SIG-M5 (cell line): ENCODE results near the gene BCL11B.

Experiments
- DNase-seq: peaks from one replicate; lab custom pipeline; 2025; lab: John Stamatoyannopoulos, UW

Gene BCL11B

GRCh38 chr14:99267837-99268781 lies 3.9 kb downstream of the BCL11B start:
- no peak for DNase-seq

- DNase-seq: no peak
Measured at GRCh38 chr14:99267381-99267780, 4.6 kb downstream of the BCL11B start.

DNA sequence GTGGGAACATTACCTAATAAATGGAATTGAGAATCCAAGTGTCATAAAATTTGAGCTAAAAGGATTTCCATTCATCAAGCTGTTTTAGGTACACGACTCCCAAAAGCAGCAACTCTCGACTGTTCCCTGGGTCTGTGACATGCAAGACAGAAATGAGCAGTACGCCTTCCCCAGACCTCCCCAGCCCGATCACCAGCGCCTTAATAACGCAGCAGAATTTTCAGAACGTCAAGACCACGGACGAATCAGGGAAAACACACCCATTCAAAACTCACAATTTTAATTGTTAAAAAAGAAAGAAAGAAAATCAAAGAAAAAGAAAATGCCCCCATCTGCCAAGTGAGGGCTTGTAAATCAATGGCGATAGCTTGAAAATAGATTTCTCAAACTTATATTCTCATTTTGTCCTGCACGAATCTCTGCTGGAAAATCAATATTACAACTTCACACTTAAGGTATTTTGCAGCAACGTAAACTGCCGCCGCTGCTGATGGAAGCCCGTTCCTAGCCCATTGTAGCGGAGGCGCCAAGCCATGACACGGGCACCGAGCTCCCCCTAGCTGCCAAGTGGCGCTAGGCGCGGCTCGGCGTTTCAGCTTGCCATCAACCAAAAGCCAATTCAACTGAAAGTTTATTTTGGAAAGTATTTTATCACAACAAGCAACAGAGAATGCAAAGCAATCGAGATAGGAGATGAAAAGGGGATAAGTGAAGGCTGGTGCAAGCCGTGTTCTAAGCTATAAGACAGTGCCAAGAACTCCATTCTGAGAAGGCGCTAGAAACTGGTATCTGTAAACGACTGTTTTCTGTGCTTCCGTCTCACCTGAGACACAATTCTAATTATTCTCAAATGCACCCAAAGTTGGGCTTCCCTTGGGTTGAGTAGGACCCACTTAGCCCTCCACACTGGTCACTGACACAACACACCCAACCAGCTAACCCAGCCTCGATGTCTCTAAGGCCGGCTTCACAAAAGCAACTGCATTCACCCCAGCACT lies 5.5 kb downstream of the BCL11B start:
- DNase-seq: no peak

DNA sequence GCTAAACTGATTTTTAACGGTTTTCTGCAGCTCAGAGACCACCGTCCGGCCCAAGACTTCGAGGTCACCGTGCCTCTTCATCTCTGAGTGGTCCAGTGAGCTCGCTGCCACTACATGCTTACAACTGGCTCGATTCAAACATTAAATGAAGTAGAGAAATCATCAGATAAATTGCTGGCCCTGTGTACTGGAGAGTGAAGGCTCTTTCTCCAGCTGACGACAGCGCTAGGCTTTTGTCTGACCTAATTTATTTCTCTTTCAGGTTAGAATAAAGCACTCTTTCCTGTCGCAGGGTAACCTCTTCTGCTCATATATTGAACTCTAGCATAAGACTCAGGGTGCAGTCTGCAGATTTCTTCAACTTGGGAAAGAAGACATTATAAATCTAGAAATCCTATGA lies 6.4 kb downstream of the BCL11B start:
- DNase-seq: no peak

DNA sequence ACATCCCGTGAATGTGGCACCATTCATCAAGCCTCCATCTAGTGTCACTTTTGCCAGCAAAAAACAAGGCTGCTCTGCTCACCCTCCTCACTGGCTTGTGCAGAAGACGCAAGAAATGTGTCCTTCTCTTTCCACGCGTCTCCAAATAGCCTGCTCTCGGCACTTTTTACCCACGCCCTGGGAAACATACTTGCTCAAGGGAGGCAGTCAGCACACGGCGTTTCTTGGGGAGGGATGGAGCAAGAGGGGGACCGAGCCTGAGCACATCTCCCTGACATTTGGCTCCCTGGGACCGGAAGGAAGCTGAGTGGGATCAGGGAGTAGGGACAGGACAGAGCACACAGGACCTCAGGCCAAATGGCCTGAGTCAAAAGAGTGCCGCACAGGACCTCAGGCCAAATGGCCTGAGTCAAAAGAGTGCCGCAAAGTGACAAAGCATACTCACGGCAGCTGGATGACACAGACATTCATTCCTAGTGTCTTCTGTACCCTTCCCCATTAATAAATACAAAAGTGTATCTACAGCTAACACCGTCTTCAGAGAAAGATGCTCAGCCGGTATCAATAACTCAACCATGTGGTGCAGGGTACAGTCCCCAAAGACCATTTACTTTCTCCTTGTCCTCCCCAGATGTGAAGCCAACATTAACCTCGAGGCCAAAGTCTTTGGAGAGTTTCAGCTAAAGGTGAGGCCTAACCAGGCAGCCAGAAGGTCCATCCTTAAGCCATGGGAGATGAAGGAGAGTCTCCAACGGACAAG lies 7.1 kb downstream of the BCL11B start:
- no peak for DNase-seq

- DNase-seq: no peak
Measured at GRCh38 chr14:99263564-99264330, 8.2 kb downstream of the BCL11B start.

DNA sequence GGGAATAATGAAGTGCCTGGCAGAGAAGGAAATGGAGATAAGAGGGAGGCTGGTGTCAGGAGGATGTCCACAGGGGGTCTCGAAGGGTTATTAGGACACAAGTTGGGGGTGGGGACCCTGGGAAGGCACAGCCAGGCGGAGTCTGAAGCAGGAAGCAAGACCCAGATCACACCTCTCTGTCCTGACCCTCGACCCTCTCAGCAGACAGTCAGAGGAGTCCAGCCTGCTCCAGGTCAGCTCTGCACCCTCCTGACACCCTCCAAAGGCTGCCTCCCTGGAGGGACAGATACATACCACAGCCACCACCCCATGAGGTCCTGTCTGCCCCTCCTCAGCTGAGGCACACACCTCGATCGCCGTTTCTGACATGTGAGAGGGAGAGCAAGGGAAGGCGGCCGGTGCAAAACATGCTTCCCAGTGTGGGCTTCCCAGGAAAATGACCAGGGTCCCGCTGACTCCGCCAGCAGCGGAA lies 9.0 kb downstream of the BCL11B start:
- no peak for DNase-seq

DNA sequence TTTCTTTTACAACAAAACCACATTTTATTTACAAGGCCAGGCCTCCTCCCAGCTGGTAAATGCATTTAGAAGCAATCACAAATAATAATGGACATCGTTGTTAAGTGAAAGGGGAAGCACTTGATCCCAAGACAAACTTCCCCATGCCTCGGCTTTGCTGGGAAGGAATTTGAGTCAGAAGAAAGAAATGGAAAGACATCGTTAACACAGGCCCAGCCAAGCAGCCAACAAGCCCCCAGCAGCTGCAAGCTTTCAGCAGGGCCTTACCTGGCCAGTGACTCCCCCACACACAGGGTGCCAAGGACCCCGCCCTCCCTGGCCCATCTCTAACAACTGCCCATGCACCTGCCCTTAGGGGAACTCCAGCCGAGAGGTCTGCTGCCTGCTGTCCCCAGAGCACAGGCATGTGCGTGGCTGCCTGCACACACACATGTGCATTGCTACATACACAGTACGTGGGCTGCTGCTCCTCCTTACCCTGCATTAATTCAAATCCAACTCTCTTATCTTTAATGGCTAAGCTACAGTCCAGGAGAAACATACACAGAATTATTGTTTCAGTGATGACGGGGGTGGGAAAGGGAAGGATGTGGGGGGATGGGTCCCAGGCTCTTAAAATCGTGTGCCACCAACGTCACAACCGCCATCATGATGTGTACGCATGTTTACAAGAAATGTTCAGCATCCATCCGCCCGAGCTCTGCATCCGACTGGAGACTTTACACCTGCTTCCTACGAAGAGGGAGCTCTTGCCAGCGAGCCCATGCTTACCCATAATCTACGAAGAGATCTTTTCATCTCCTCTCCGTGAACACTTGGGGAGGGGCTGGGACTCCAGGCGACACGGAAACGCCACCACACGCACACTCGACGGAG lies 9.8 kb downstream of the BCL11B start:
- no peak for DNase-seq

DNA sequence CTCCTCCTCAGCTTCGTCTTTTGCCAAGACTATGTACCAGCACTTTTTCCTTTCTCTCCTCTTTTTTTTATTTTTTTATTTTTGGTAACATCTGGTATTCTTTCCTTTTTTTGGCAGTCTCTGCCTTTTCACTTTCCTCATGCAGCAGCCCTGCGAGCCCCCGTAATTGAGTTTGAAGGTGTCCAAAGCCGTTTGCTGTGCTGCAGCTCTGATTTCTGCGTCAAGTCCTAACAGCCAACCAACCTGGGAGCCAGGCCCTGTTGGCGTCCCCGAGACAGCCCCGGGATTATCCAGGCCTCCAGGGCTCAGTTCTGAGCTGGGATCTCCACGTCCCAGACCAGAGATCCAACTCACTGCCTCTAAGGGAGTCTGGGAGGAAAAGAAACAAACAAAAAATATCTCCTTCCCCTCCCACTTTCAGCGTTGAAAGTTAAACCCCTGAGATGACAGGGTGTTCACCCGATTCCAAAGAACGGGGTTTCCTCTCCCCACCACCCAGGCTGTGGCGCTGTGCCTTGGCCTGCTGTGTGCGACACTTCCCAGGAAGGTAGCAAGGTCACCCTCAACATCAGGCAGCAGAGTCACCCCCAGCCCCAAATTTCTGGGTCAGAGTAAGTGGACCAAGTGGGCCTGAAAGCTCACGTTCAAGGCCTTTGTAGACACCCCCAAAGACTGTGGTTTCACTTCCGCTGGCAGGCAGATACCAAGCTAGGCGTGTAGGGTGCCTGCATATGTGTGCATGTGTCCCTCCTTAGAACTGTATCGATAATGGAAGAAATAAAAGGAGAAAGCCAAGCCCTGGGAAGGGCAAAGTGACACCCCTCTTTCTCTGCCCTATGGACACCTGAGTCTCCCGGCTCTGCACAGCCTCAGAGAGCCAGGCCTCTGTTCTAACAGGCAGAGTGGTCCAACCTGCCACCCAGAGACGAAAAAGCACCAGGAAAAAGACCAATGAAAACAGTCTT lies 11.1 kb downstream of the BCL11B start:
- no peak for DNase-seq

DNA sequence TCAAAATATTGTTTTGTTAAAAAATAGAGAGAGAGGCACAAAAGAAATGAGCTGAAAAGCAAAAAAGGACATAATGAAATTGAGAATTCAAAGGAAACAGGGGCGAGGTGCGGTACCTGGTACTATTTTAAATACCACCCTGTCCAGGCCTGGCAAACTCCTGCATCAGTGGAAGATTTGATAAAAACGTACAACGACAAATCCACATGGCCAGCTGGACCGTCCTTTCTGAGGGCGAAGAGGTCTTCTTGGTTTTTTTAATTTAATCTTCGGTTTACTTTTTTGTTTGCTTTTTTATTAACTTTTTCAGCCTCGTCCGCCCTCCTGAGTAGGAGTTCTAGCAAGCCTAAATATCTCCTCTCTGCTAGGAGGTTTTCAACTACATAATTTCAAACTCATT lies 11.9 kb downstream of the BCL11B start:
- no peak for DNase-seq

GRCh38 chr14:99258876-99259726 lies 12.9 kb downstream of the BCL11B start:
- no peak for DNase-seq

GRCh38 chr14:99258341-99258861 lies 13.6 kb downstream of the BCL11B start:
- DNase-seq: no peak

GRCh38 chr14:99257673-99258221 lies 14.2 kb downstream of the BCL11B start:
- DNase-seq: no peak

DNA sequence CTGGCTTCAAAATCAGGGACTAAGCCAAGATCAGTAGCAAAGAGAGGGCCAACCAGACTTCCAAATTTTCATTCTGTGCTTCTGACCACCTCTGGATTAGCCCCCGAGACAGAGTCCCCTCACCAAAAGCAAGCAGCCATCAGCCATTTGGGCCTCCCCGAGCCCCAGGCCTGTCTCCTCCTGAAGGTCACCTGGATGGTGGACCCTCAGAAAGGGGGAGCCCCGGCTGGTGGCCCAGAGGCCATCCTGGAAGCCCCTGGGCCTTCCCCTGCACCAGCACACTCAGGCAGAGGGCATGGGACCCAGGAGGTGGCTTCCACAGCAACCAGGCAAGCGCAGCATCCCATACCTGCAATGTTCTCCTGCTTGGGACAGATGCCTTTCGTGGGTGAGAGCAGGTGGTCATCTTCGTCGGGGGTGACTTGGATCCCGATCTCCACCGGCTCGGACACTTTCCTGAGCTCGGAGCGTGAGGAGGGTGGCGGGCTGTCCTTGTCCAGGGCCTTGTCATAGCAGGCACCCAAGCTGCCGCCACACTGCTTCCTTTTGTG lies 14.8 kb downstream of the BCL11B start:
- no peak for DNase-seq

- DNase-seq: no peak
Measured at GRCh38 chr14:99256483-99256874, 15.5 kb downstream of the BCL11B start.

GRCh38 chr14:99255621-99256482 lies 16.1 kb downstream of the BCL11B start:
- DNase-seq: no peak
